HepG2 (cell line): ENCODE measurements around the gene CHPF. TPM values are rescaled to one million over a fixed set of nuclear protein-coding genes. Genes with fewer than 3 reads are reported as not detected.
A peak's percentile ranks its signal among the peaks of the same experiment; 100 is the strongest.

Experiments
- ATAC-seq: fragments of 200-7000 bp; cut with Tn5 transposase; 3 replicates; pipeline ENCODE4 v1.9.1; 2020; ENCODE audit warnings: mild to moderate bottlenecking, moderate library complexity
- BruUV-seq: library from RNA; stranded (reverse); fragments of 400-500 nt; replicated peaks from 2 replicates; lab custom pipeline; 2021; lab: Mats Ljungman, UMichigan
- CTCF ChIA-PET: fragments of 300-600 bp; formaldehyde crosslinking; extraction: SDS; loops from one replicate; lab custom pipeline; 2021; ENCODE audit warnings: low total read pairs, inconsistent platforms, low intra/inter-chr PET ratio; lab: Yijun Ruan, JAX
- POLR2A ChIA-PET: fragments of 350-600 bp; sonication (Branson Sonifier 250); formaldehyde crosslinking; loops from one replicate; lab custom pipeline; 2020; ENCODE audit warnings: antibody characterized with exemption, inconsistent platforms; lab: Yijun Ruan, JAX
- DNase-seq: peaks from one replicate; pipeline ENCODE4 v3.0.0-alpha.2; 2015; ENCODE audit warnings: low spot score
- FAIRE-seq: peaks from 3 replicates; lab custom pipeline; 2011; peaks lifted over from hg19 to GRCh38; lab: Jason Lieb, UNC
- H2AFZ ChIP-seq: one replicate; pipeline ENCODE4 v1.6.1; 2011; ENCODE audit warnings: low read length, inconsistent platforms
- H3K27ac ChIP-seq: fragments of 300-600 bp; 3 replicates; pipeline ENCODE4 v1.8.0; 2011; ENCODE audit warnings: mixed run types, mild to moderate bottlenecking, mixed read lengths, low read length, inconsistent platforms; ENCODE audit not compliant: insufficient read depth; ENCODE audit errors: extremely low read length
- H3K27me3 ChIP-seq, 2 experiments: fragments of 200-600 bp in 1 of 2; 2 replicates in 1 of 2; 3 replicates in 1 of 2; pipeline versions ENCODE4 v1.6.0 to v1.8.0; 2011; ENCODE audit warnings: low read length in 2 of 2, mild to moderate bottlenecking in 2 of 2, moderate library complexity in 2 of 2, inconsistent platforms in 1 of 2; ENCODE audit not compliant: insufficient read depth in 2 of 2, control insufficient read depth in 1 of 2
- H3K36me3 ChIP-seq, 2 experiments: fragments of 200-600 bp in 1 of 2; replicated peaks in 1 of 2; 2 replicates in 1 of 2; 3 replicates in 1 of 2; pipeline versions ENCODE4 v1.5.1 to v1.8.0; 2011; ENCODE audit warnings: low read length in 2 of 2, inconsistent platforms in 1 of 2; ENCODE audit not compliant: insufficient read depth in 2 of 2, control insufficient read depth in 1 of 2
- H3K4me1 ChIP-seq: 2 replicates; pipeline ENCODE4 v1.5.1; 2012; ENCODE audit warnings: low read length, inconsistent platforms; ENCODE audit not compliant: insufficient read depth
- H3K4me2 ChIP-seq: 2 replicates; pipeline ENCODE4 v1.6.0; 2011; ENCODE audit warnings: low read depth, low read length, inconsistent platforms
- H3K4me3 ChIP-seq, 3 experiments: fragments of 200-600 bp in 1 of 3; sonication (generic), shearing (Covaris generic) in 1 of 3; replicated peaks in 1 of 3; 2 replicates each; pipeline ENCODE4 v1.5.1; 2011 to 2016; ENCODE audit warnings: low read length in 3 of 3, inconsistent platforms in 2 of 3, low read depth in 2 of 3, mild to moderate bottlenecking in 2 of 3, control low read depth in 1 of 3, mixed read lengths in 1 of 3; ENCODE audit not compliant: insufficient read depth in 1 of 3
- H3K79me2 ChIP-seq: one replicate; pipeline ENCODE4 v1.6.1; 2011; ENCODE audit warnings: low read length, inconsistent platforms; ENCODE audit not compliant: insufficient read depth
- H3K9ac ChIP-seq: 2 replicates; pipeline ENCODE4 v1.6.0; 2011; ENCODE audit warnings: mild to moderate bottlenecking, low read depth, low read length, inconsistent platforms; ENCODE audit not compliant: insufficient read depth
- H3K9me3 ChIP-seq: 2 replicates; pipeline ENCODE4 v1.5.1; 2012; ENCODE audit warnings: mild to moderate bottlenecking, low read length
- H4K20me1 ChIP-seq: 2 replicates; pipeline ENCODE4 v1.6.0; 2011; ENCODE audit warnings: inconsistent platforms, mild to moderate bottlenecking, low read length, moderate library complexity; ENCODE audit not compliant: insufficient read depth
- NFIB ChIP-seq: sonication (generic); formaldehyde crosslinking; IDR thresholded peaks from 2 replicates; pipeline ENCODE4 v1.9.0; 2021; ENCODE audit warnings: missing genetic modification reagents, mild to moderate bottlenecking, borderline replicate concordance
- PAF1 ChIP-seq: IDR thresholded peaks from 2 replicates; pipeline ENCODE4 v1.6.1; 2016; ENCODE audit warnings: missing genetic modification reagents, missing compliant biosample characterization
- POLR2AphosphoS5 ChIP-seq: IDR thresholded peaks from 2 replicates; pipeline ENCODE4 v1.6.1; 2012; ENCODE audit warnings: low read depth, low read length
- RNF2 ChIP-seq: fragments of 450-650 bp; conservative IDR thresholded peaks from 2 replicates; pipeline ENCODE4 v1.6.1; 2016; ENCODE audit warnings: low read depth
- SALL1 ChIP-seq: sonication (generic); formaldehyde crosslinking; IDR thresholded peaks from 2 replicates; pipeline ENCODE4 v1.8.0; 2022; ENCODE audit warnings: mild to moderate bottlenecking, missing genetic modification reagents
- SIX4 ChIP-seq: sonication (generic); formaldehyde crosslinking; IDR thresholded peaks from 2 replicates; pipeline ENCODE4 v1.4.0; 2020; ENCODE audit warnings: missing genetic modification reagents
- SPEN ChIP-seq: sonication (generic); formaldehyde crosslinking; IDR thresholded peaks from 2 replicates; pipeline ENCODE4 v1.5.1; 2020; ENCODE audit warnings: low read depth, mild to moderate bottlenecking, missing genetic modification reagents
- ZNF230 ChIP-seq: sonication (generic); formaldehyde crosslinking; IDR thresholded peaks from 2 replicates; pipeline ENCODE4 v1.4.0; 2020; ENCODE audit warnings: mild to moderate bottlenecking, missing genetic modification reagents
- ZNF563 ChIP-seq: sonication (generic); formaldehyde crosslinking; IDR thresholded peaks from 2 replicates; pipeline ENCODE4 v1.8.0; 2022; ENCODE audit warnings: mild to moderate bottlenecking, moderate library complexity, missing genetic modification reagents
- ZNF614 ChIP-seq: IDR thresholded peaks from 2 replicates; pipeline ENCODE4 v1.6.1; 2018; ENCODE audit warnings: missing biosample characterization, missing genetic modification reagents, inconsistent platforms, borderline replicate concordance
- ZZZ3 ChIP-seq: sonication (generic); formaldehyde crosslinking; IDR thresholded peaks from 2 replicates; pipeline ENCODE4 v1.4.0; 2020; ENCODE audit warnings: missing genetic modification reagents, mild to moderate bottlenecking, borderline replicate concordance
- WGBS: methylation state at CpG from one replicate; pipeline ENCODE4 v1.1.6; 2017; ENCODE audit warnings: low lambda C conversion rate; 5-methylcytosine and 5-hydroxymethylcytosine counted together
- in situ Hi-C: cut with HindIII; loops from 2 replicates; pipeline ENCODE4 v1.10.0; 2017; ENCODE audit warnings: low pct_unique_long_range_greater_than_20kb; ENCODE audit not compliant: extremely low pct_ligation_motif_present
- intact Hi-C: fragments of 100-400 bp; cut with micrococcal nuclease; formaldehyde crosslinking; loops from one replicate; pipeline ENCODE4 v1.10.0; 2022; ENCODE audit not compliant: unreplicated experiment
- polyA plus RNA-seq, 8 experiments: library from polyadenylated mRNA; depleted of rRNA in 3 of 8; stranded (reverse) in 7 of 8; unstranded in 1 of 8; fragments of >200 nt; fragmentation: Illumina TruSeq in 4 of 8; extraction: Trizol in 4 of 8; gene quantifications; 2 replicates each; pipeline versions ENCODE4 v1.2.1 to v1.2.3, GENCODE V29; 2011 to 2016; ENCODE audit warnings: low read depth in 4 of 8, missing spikeins in 1 of 8, mixed read lengths in 1 of 8; ENCODE audit not compliant: insufficient read depth in 1 of 8
- total RNA-seq, 5 experiments: library from RNA; depleted of rRNA; stranded (reverse); fragments of >200 nt; fragmentation: Illumina TruSeq; extraction: Trizol; gene quantifications; 2 replicates each; pipeline ENCODE4 v1.2.3, GENCODE V29; 2016; ENCODE audit warnings: low read depth in 1 of 5
- TF ChIP-seq, protein P1 (sequence below): sonication (generic); formaldehyde crosslinking; IDR thresholded peaks from 2 replicates; pipeline ENCODE4 v1.8.0; 2023; ENCODE audit warnings: mild to moderate bottlenecking, missing genetic modification reagents
- TF ChIP-seq, protein P2 (sequence below): sonication (generic); formaldehyde crosslinking; IDR thresholded peaks from 2 replicates; pipeline ENCODE4; 2020; ENCODE audit warnings: missing genetic modification reagents, mild to moderate bottlenecking, borderline replicate concordance
- TF ChIP-seq, protein P3 (sequence below): sonication (generic); formaldehyde crosslinking; IDR thresholded peaks from 2 replicates; pipeline ENCODE4 v1.8.0; 2022; ENCODE audit warnings: low read depth, missing genetic modification reagents
- TF ChIP-seq, protein P4 (sequence below): sonication (generic); formaldehyde crosslinking; IDR thresholded peaks from 2 replicates; pipeline ENCODE4 v1.8.0; 2022; ENCODE audit warnings: missing genetic modification reagents, mild to moderate bottlenecking, inconsistent platforms, borderline replicate concordance
- TF ChIP-seq, protein P5 (sequence below): sonication (generic); formaldehyde crosslinking; IDR thresholded peaks from 2 replicates; pipeline ENCODE4 v1.4.0; 2020; ENCODE audit warnings: low read depth, mild to moderate bottlenecking, missing genetic modification reagents

The CHPF gene
- total and polyA plus RNA-seq, 2 of the 13 experiments (the other 11 are each of a cell fraction or from before 2014, with no cell fraction given), result 79.6 to 111 TPM

DNA sequence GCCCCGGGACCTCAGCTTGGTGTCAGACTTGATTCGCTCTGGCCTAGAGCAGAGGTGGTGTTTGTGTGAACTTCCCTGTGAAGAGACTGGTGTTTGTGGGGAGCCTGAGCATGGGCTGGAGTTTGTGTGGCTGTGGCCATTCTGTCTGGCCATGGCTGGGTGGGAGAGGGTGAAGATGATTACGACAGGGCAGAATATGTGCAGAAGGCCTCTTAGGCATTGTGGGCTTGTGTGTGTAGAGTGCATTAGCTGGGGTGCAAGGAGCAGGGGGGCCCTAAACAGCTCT, 17.2 kb upstream of the CHPF start:
- no peaks in the 10 kb centered on the region for H4K20me1 ChIP-seq
- no peaks in the 10 kb centered on the region for H3K9me3 ChIP-seq
- no TSS peak for BruUV-seq
- intact Hi-C loops (loop anchor here (1.0 to 5.0 kb wide), 3 partner anchors 20 to 81 kb away; partner anchors contain the start of gene STK11IP), in situ Hi-C loops (loop anchor here (5.0 kb wide), 1 partner anchor 36 kb away; the partner anchor contains the start of gene STK11IP)
- WGBS, result 83% methylated on average over 3 of the region's 3 CpGs
- no peak overlapping the region for H3K4me2 ChIP-seq
- no peak overlapping the region for H2AFZ ChIP-seq
- H3K79me2 ChIP-seq, result no peaks in the 10 kb centered on the region
- H3K27me3 ChIP-seq, result no peaks in the 10 kb centered on the region
- FAIRE-seq (no peak), ATAC-seq (peak; percentile 4), DNase-seq (no peak)
- no peak overlapping the region for H3K9ac ChIP-seq
- peaks cover 41% of the 10 kb centered on the region for H3K4me1 ChIP-seq
- ChIA-PET CTCF (interaction anchor here (2.7 to 3.7 kb wide), 2 partner anchors 19 to 82 kb away, joined by 19 to 28 read pairs; no protein-coding TSS in a partner anchor), POLR2A (interaction anchor here (0.6 to 4.2 kb wide), 10 partner anchors 9 to 62 kb away, joined by 3 to 45 read pairs (median 6); partner anchors contain the start of genes CHPF, GMPPA, INHA and OBSL1)
- H3K27ac ChIP-seq, result no peak overlapping the region
- H3K36me3 ChIP-seq, result peaks cover 18 to 25% of the 10 kb centered on the region in 2 experiments; a peak in 4 of 5 replicates
- no peak overlapping the region for H3K4me3 ChIP-seq
- TF ChIP-seq, protein P1, sequence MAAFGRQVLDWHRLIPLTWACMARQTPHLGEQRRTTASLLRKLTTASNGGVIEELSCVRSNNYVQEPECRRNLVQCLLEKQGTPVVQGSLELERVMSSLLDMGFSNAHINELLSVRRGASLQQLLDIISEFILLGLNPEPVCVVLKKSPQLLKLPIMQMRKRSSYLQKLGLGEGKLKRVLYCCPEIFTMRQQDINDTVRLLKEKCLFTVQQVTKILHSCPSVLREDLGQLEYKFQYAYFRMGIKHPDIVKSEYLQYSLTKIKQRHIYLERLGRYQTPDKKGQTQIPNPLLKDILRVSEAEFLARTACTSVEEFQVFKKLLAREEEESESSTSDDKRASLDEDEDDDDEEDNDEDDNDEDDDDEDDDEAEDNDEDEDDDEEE, result no peak
- TF ChIP-seq, protein P2, sequence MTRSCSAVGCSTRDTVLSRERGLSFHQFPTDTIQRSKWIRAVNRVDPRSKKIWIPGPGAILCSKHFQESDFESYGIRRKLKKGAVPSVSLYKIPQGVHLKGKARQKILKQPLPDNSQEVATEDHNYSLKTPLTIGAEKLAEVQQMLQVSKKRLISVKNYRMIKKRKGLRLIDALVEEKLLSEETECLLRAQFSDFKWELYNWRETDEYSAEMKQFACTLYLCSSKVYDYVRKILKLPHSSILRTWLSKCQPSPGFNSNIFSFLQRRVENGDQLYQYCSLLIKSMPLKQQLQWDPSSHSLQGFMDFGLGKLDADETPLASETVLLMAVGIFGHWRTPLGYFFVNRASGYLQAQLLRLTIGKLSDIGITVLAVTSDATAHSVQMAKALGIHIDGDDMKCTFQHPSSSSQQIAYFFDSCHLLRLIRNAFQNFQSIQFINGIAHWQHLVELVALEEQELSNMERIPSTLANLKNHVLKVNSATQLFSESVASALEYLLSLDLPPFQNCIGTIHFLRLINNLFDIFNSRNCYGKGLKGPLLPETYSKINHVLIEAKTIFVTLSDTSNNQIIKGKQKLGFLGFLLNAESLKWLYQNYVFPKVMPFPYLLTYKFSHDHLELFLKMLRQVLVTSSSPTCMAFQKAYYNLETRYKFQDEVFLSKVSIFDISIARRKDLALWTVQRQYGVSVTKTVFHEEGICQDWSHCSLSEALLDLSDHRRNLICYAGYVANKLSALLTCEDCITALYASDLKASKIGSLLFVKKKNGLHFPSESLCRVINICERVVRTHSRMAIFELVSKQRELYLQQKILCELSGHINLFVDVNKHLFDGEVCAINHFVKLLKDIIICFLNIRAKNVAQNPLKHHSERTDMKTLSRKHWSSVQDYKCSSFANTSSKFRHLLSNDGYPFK (CRISPR knock-in tag), result peak; percentile 60; the same call in 1 of the 2 replicates
- TF ChIP-seq SPEN (CRISPR knock-in tag) (no peak), SALL1 (CRISPR knock-in tag) (no peak; the same call in 1 of the 2 replicates), POLR2AphosphoS5 (0 out of 2 replicates have a peak, but pooled peaks have one; percentile 16), ZNF614 (CRISPR knock-in tag) (no peak), RNF2 (no peak), PAF1 (CRISPR knock-in tag) (peak; percentile 91), ZZZ3 (no peak), ZNF563 (CRISPR knock-in tag) (peak; percentile 65), NFIB (CRISPR knock-in tag) (0 out of 2 replicates have a peak, but pooled peaks have one; percentile 32), SIX4 (CRISPR knock-in tag) (no peak), ZNF230 (CRISPR knock-in tag) (0 out of 2 replicates have a peak, but pooled peaks have one; percentile 9)
- TF ChIP-seq, protein P3, sequence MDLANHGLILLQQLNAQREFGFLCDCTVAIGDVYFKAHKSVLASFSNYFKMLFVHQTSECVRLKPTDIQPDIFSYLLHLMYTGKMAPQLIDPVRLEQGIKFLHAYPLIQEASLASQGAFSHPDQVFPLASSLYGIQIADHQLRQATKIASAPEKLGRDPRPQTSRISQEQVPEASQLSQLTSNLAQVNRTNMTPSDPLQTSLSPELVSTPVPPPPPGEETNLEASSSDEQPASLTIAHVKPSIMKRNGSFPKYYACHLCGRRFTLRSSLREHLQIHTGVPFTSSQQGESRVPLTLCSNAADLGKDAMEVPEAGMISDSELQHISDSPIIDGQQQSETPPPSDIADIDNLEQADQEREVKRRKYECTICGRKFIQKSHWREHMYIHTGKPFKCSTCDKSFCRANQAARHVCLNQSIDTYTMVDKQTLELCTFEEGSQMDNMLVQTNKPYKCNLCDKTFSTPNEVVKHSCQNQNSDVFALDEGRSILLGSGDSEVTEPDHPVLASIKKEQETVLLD (CRISPR knock-in tag), result no peak
- TF ChIP-seq, protein P4, sequence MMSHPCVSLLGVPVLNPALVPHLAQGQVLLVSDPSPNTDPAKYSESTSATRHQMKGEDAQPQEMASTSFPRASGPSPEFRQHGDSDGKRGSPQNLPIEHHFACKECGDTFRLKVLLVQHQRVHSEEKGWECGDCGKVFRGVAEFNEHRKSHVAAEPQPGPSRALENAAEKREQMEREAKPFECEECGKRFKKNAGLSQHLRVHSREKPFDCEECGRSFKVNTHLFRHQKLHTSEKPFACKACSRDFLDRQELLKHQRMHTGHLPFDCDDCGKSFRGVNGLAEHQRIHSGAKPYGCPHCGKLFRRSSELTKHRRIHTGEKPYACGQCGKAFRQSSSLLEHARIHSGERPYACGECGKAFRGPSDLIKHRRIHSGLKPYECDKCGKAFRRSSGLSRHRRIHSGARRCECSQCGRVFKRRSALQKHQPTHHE (CRISPR knock-in tag), result no peak
- TF ChIP-seq, protein P5, sequence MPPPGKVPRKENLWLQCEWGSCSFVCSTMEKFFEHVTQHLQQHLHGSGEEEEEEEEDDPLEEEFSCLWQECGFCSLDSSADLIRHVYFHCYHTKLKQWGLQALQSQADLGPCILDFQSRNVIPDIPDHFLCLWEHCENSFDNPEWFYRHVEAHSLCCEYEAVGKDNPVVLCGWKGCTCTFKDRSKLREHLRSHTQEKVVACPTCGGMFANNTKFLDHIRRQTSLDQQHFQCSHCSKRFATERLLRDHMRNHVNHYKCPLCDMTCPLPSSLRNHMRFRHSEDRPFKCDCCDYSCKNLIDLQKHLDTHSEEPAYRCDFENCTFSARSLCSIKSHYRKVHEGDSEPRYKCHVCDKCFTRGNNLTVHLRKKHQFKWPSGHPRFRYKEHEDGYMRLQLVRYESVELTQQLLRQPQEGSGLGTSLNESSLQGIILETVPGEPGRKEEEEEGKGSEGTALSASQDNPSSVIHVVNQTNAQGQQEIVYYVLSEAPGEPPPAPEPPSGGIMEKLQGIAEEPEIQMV, result no peak
